ENCODE measurements around the gene MAPK7. TPM values are rescaled to one million over a fixed set of nuclear protein-coding genes. Genes with fewer than 3 reads are reported as not detected.

MAPK7 gene
- polyA plus RNA-seq, 1 of the 3 experiments (the other 2 are of a cell fraction) = 19.1 TPM

- TF ChIP-seq, protein P1, sequence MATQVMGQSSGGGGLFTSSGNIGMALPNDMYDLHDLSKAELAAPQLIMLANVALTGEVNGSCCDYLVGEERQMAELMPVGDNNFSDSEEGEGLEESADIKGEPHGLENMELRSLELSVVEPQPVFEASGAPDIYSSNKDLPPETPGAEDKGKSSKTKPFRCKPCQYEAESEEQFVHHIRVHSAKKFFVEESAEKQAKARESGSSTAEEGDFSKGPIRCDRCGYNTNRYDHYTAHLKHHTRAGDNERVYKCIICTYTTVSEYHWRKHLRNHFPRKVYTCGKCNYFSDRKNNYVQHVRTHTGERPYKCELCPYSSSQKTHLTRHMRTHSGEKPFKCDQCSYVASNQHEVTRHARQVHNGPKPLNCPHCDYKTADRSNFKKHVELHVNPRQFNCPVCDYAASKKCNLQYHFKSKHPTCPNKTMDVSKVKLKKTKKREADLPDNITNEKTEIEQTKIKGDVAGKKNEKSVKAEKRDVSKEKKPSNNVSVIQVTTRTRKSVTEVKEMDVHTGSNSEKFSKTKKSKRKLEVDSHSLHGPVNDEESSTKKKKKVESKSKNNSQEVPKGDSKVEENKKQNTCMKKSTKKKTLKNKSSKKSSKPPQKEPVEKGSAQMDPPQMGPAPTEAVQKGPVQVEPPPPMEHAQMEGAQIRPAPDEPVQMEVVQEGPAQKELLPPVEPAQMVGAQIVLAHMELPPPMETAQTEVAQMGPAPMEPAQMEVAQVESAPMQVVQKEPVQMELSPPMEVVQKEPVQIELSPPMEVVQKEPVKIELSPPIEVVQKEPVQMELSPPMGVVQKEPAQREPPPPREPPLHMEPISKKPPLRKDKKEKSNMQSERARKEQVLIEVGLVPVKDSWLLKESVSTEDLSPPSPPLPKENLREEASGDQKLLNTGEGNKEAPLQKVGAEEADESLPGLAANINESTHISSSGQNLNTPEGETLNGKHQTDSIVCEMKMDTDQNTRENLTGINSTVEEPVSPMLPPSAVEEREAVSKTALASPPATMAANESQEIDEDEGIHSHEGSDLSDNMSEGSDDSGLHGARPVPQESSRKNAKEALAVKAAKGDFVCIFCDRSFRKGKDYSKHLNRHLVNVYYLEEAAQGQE (IDR thresholded peaks at IDR 0.05; ENCODE audit: low read depth, low read length) = peak; percentile 92
- TF ChIP-seq RCOR1 (IDR thresholded peaks at IDR 0.05; ENCODE audit: low read length) = 0 out of 2 replicates have a peak, but pooled peaks have one; percentile 15
- TF ChIP-seq TCF12 (IDR thresholded peaks at IDR 0.05) = no peak; the same call in 1 of the 2 replicates
Observed at GRCh38 chr17:19377602-19378415, 489 bp upstream of the MAPK7 start (continued).

GRCh38 chr17:19379361-19380065 lies 1.2 kb downstream of the MAPK7 start:
- H4K20me1 ChIP-seq (ENCODE audit: insufficient read depth) = 0 out of 2 replicates have a peak, but pooled peaks cover 7% of the 10 kb centered on the region
- peaks cover 61% of the 10 kb centered on the region for H3K79me2 ChIP-seq (ENCODE audit: insufficient read depth)
- H3K9ac ChIP-seq = peak overlapping the region; percentile 88
- H3K4me2 ChIP-seq = peak overlapping the region; percentile 96
- no peak for DNase-seq
- POLR2A ChIA-PET = interaction anchor here (1.5 kb wide), 1 partner anchor 9 kb away, joined by 4 read pairs; no protein-coding TSS in a partner anchor
- CTCF ChIA-PET = interaction anchor here (2.7 to 3.1 kb wide), 2 partner anchors 17 to 68 kb away, joined by 18 to 35 read pairs; partner anchors contain the start of gene B9D1
- TF ChIP-seq, protein P2, sequence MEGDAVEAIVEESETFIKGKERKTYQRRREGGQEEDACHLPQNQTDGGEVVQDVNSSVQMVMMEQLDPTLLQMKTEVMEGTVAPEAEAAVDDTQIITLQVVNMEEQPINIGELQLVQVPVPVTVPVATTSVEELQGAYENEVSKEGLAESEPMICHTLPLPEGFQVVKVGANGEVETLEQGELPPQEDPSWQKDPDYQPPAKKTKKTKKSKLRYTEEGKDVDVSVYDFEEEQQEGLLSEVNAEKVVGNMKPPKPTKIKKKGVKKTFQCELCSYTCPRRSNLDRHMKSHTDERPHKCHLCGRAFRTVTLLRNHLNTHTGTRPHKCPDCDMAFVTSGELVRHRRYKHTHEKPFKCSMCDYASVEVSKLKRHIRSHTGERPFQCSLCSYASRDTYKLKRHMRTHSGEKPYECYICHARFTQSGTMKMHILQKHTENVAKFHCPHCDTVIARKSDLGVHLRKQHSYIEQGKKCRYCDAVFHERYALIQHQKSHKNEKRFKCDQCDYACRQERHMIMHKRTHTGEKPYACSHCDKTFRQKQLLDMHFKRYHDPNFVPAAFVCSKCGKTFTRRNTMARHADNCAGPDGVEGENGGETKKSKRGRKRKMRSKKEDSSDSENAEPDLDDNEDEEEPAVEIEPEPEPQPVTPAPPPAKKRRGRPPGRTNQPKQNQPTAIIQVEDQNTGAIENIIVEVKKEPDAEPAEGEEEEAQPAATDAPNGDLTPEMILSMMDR (IDR thresholded peaks at IDR 0.05) = 0 out of 2 replicates have a peak, but pooled peaks have one; percentile 12
- TF ChIP-seq, protein P3, sequence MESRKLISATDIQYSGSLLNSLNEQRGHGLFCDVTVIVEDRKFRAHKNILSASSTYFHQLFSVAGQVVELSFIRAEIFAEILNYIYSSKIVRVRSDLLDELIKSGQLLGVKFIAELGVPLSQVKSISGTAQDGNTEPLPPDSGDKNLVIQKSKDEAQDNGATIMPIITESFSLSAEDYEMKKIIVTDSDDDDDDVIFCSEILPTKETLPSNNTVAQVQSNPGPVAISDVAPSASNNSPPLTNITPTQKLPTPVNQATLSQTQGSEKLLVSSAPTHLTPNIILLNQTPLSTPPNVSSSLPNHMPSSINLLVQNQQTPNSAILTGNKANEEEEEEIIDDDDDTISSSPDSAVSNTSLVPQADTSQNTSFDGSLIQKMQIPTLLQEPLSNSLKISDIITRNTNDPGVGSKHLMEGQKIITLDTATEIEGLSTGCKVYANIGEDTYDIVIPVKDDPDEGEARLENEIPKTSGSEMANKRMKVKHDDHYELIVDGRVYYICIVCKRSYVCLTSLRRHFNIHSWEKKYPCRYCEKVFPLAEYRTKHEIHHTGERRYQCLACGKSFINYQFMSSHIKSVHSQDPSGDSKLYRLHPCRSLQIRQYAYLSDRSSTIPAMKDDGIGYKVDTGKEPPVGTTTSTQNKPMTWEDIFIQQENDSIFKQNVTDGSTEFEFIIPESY (IDR thresholded peaks at IDR 0.05; ENCODE audit: borderline replicate concordance, low read depth) = no peak
- TF ChIP-seq SMC3 (IDR thresholded peaks at IDR 0.05; ENCODE audit: low read depth, low read length) (no peak), CHD2 (IDR thresholded peaks at IDR 0.05; ENCODE audit: low read length, partially characterized antibody) (no peak)
- H3K9me3 ChIP-seq = no peaks in the 10 kb centered on the region
- no peaks in the 10 kb centered on the region for H3K9me2 ChIP-seq
- peaks cover 32% of the 10 kb centered on the region for H3F3A ChIP-seq (replicated peaks; ENCODE audit: insufficient read depth)
- peak overlapping the region; percentile 34 to 95; a peak in 2 of 4 replicates for H3K27ac ChIP-seq (ENCODE audit: low read depth in 2 of 2, low read length in 1 of 2)
- H2AFZ ChIP-seq (ENCODE audit: low read depth) = no peak overlapping the region
- 78% methylated on average over 13 of the region's 13 CpGs for WGBS (ENCODE audit: low lambda C conversion rate)
- H3K4me1 ChIP-seq (ENCODE audit: control insufficient read depth in 1 of 2, insufficient read depth in 2 of 2, low read depth in 1 of 2, low read length in 1 of 2) = peaks cover 12 to 43% of the 10 kb centered on the region in 2 experiments
- peak overlapping the region; percentile 87 to 88 for H3K4me3 ChIP-seq (ENCODE audit: low read depth in 2 of 2, low read length in 1 of 2)
- peaks cover 20 to 44% of the 10 kb centered on the region in 2 experiments for H3K36me3 ChIP-seq (replicated peaks in 1 of 2; ENCODE audit: control insufficient read depth in 1 of 2, insufficient read depth in 2 of 2, low read length in 1 of 2)
- no peaks in the 10 kb centered on the region for H3K27me3 ChIP-seq (ENCODE audit: insufficient read depth)

Data from SK-N-SH (cell line).